Stimulated activated CD8-positive, alpha-beta memory T cell treated with anti-CD3 and anti-CD28 coated beads, Interleukin-2, amount 100 ng/mL, for 48 hours (primary cell): ENCODE results near the gene IQCK.
"Not testable (repeated sequence)": the region's sequence is repeated elsewhere in the genome, so short reads cannot be mapped to it uniquely, and the experiment has no call there.

Experiments used
- DNase-seq, 2 donors: peaks; one replicate each; pipeline ENCODE4 v3.0.0-alpha.2; 2020; ENCODE audit warnings: low read depth in 2 of 2

Gene IQCK

GRCh38 chr16:19757762-19758595, 39.9 kb downstream of the IQCK start:
- DNase-seq, result no peak

GRCh38 chr16:19760356-19761060, 42.4 kb downstream of the IQCK start:
- no peak for DNase-seq

GRCh38 chr16:19765860-19766553, 47.9 kb downstream of the IQCK start:
- DNase-seq, result no peak

- DNase-seq, result no peak
Observed at GRCh38 chr16:19766554-19766884, 48.4 kb downstream of the IQCK start.

- DNase-seq, result no peak
Observed at GRCh38 chr16:19766988-19767387, 48.9 kb downstream of the IQCK start.

GRCh38 chr16:19767497-19767896, 49.4 kb downstream of the IQCK start:
- DNase-seq, result no peak

- no peak for DNase-seq
Observed at GRCh38 chr16:19769239-19769638, 51.2 kb downstream of the IQCK start.

GRCh38 chr16:19771040-19771439, 53.0 kb downstream of the IQCK start:
- DNase-seq, result no peak

- no peak for DNase-seq
Observed at GRCh38 chr16:19771796-19772195, 53.7 kb downstream of the IQCK start.

- no peak for DNase-seq
Observed at GRCh38 chr16:19774024-19774423, 56.0 kb downstream of the IQCK start.

GRCh38 chr16:19776147-19776546, 58.1 kb downstream of the IQCK start:
- DNase-seq, result no peak

- no peak for DNase-seq
Observed at GRCh38 chr16:19776565-19776964, 58.5 kb downstream of the IQCK start.

- no peak for DNase-seq
Observed at GRCh38 chr16:19780321-19780720, 62.2 kb downstream of the IQCK start.

GRCh38 chr16:19781226-19781625, 63.2 kb downstream of the IQCK start:
- no peak for DNase-seq

GRCh38 chr16:19783363-19784182, 65.5 kb downstream of the IQCK start:
- no peak for DNase-seq

GRCh38 chr16:19784183-19784736, 66.2 kb downstream of the IQCK start:
- DNase-seq, result no peak

GRCh38 chr16:19785081-19785480, 67.0 kb downstream of the IQCK start:
- no peak for DNase-seq

GRCh38 chr16:19785512-19786130, 67.5 kb downstream of the IQCK start:
- DNase-seq, result no peak

- not testable (repeated sequence) for DNase-seq
Observed at GRCh38 chr16:19801369-19801768, 83.3 kb downstream of the IQCK start.

GRCh38 chr16:19801824-19802223, 83.8 kb downstream of the IQCK start:
- DNase-seq, result not testable (repeated sequence)

GRCh38 chr16:19802612-19803011, 84.5 kb downstream of the IQCK start:
- no peak for DNase-seq
